Measurements from ENCODE around the gene ENTPD7.
"Not testable (repeated sequence)": the region's sequence is repeated elsewhere in the genome, so short reads cannot be mapped to it uniquely, and the experiment has no call there.

The ENTPD7 gene

GRCh38 chr10:99742701-99743100 lies 83.4 kb downstream of the ENTPD7 start:
- 88 to 97% methylated on average over 2 of the region's 2 CpGs for WGBS, 2 experiments
- Histone ChIP-seq H3K4me3 (ENCODE audit: insufficient read depth, low read depth, low read length) (no peak overlapping the region), H3K9me3 (ENCODE audit: control insufficient read depth, low read length) (no peaks in the 10 kb centered on the region), H3K4me1 (ENCODE audit: control insufficient read depth, insufficient read depth, low read length) (no peaks in the 10 kb centered on the region), H3K27me3 (ENCODE audit: control insufficient read depth, insufficient read depth, low read length, poor library complexity, severe bottlenecking) (no peaks in the 10 kb centered on the region), H3K36me3 (ENCODE audit: control insufficient read depth, insufficient read depth, low read length) (peaks cover 35% of the 10 kb centered on the region), H3K27ac (ENCODE audit: insufficient read depth, low read depth, low read length, poor library complexity, severe bottlenecking) (no peak overlapping the region)

GRCh38 chr10:99743841-99744240 lies 84.5 kb downstream of the ENTPD7 start:
- WGBS, 2 experiments: 88% methylated on average over 3 of the region's 3 CpGs; no CpG with 5 or more reads in 1 of the 2 experiments
- Histone ChIP-seq H3K4me3 (ENCODE audit: insufficient read depth, low read depth, low read length) (no peak overlapping the region), H3K27me3 (ENCODE audit: control insufficient read depth, insufficient read depth, low read length, poor library complexity, severe bottlenecking) (no peaks in the 10 kb centered on the region), H3K36me3 (ENCODE audit: control insufficient read depth, insufficient read depth, low read length) (peaks cover 35% of the 10 kb centered on the region), H3K9me3 (ENCODE audit: control insufficient read depth, low read length) (no peaks in the 10 kb centered on the region), H3K4me1 (ENCODE audit: control insufficient read depth, insufficient read depth, low read length) (no peaks in the 10 kb centered on the region), H3K27ac (ENCODE audit: insufficient read depth, low read depth, low read length, poor library complexity, severe bottlenecking) (no peak overlapping the region)

GRCh38 chr10:99746166-99746565 lies 86.9 kb downstream of the ENTPD7 start:
- H3K36me3 ChIP-seq (ENCODE audit: control insufficient read depth, insufficient read depth, low read length): peaks cover 30% of the 10 kb centered on the region
- H3K27ac ChIP-seq (ENCODE audit: insufficient read depth, low read depth, low read length, poor library complexity, severe bottlenecking): not testable (repeated sequence)
- 63 to 88% methylated on average over 1 of the region's 2 CpGs for WGBS, 2 experiments

GRCh38 chr10:99748823-99749451 lies 89.6 kb downstream of the ENTPD7 start:
- 95 to 96% methylated on average over 2 of the region's 2 CpGs for WGBS, 2 experiments
- Histone ChIP-seq H3K27ac (ENCODE audit: insufficient read depth, low read depth, low read length, poor library complexity, severe bottlenecking) (no peak overlapping the region), H3K4me3 (ENCODE audit: insufficient read depth, low read depth, low read length) (no peak overlapping the region), H3K4me1 (ENCODE audit: control insufficient read depth, insufficient read depth, low read length) (no peaks in the 10 kb centered on the region), H3K27me3 (ENCODE audit: control insufficient read depth, insufficient read depth, low read length, poor library complexity, severe bottlenecking) (no peaks in the 10 kb centered on the region), H3K36me3 (ENCODE audit: control insufficient read depth, insufficient read depth, low read length) (peaks cover 21% of the 10 kb centered on the region), H3K9me3 (ENCODE audit: control insufficient read depth, low read length) (no peaks in the 10 kb centered on the region)

More at GRCh38 chr10:99746166-99746565, 86.9 kb downstream of the ENTPD7 start:
- H3K9me3 ChIP-seq (ENCODE audit: control insufficient read depth, low read length); H3K27me3 ChIP-seq (ENCODE audit: control insufficient read depth, insufficient read depth, low read length, poor library complexity, severe bottlenecking); H3K4me3 ChIP-seq (ENCODE audit: insufficient read depth, low read depth, low read length); H3K4me1 ChIP-seq (ENCODE audit: control insufficient read depth, insufficient read depth, low read length): not testable (repeated sequence)

- no peak overlapping the region for H3K27ac ChIP-seq (ENCODE audit: insufficient read depth, low read depth, low read length, poor library complexity, severe bottlenecking)
- no peaks in the 10 kb centered on the region for H3K4me1 ChIP-seq (ENCODE audit: control insufficient read depth, insufficient read depth, low read length)
- no peaks in the 10 kb centered on the region for H3K9me3 ChIP-seq (ENCODE audit: control insufficient read depth, low read length)
- no peaks in the 10 kb centered on the region for H3K27me3 ChIP-seq (ENCODE audit: control insufficient read depth, insufficient read depth, low read length, poor library complexity, severe bottlenecking)
- H3K4me3 ChIP-seq (ENCODE audit: insufficient read depth, low read depth, low read length): no peak overlapping the region
- H3K36me3 ChIP-seq (ENCODE audit: control insufficient read depth, insufficient read depth, low read length): peaks cover 18% of the 10 kb centered on the region
Measured at GRCh38 chr10:99750641-99751040, 91.3 kb downstream of the ENTPD7 start.

GRCh38 chr10:99754670-99755069 lies 95.4 kb downstream of the ENTPD7 start:
- peaks cover 8% of the 10 kb centered on the region for H3K36me3 ChIP-seq (ENCODE audit: control insufficient read depth, insufficient read depth, low read length)
- WGBS, 2 experiments: 92 to 100% methylated on average over 1 of the region's 1 CpG
- H3K4me3 ChIP-seq (ENCODE audit: insufficient read depth, low read depth, low read length): no peak overlapping the region
- no peak overlapping the region for H3K27ac ChIP-seq (ENCODE audit: insufficient read depth, low read depth, low read length, poor library complexity, severe bottlenecking)
- no peaks in the 10 kb centered on the region for H3K9me3 ChIP-seq (ENCODE audit: control insufficient read depth, low read length)
- H3K27me3 ChIP-seq (ENCODE audit: control insufficient read depth, insufficient read depth, low read length, poor library complexity, severe bottlenecking): no peaks in the 10 kb centered on the region
- H3K4me1 ChIP-seq (ENCODE audit: control insufficient read depth, insufficient read depth, low read length): no peaks in the 10 kb centered on the region
